ENCODE data around the gene PPP2R2C.

- no peak for TF ChIP-seq CTCF (IDR thresholded peaks at IDR 0.05)
- no peak for TF ChIP-seq POLR2A (IDR thresholded peaks at IDR 0.05)
These were observed 102.3 kb downstream of the PPP2R2C start for GRCh38 chr4:6369924-6370645.

Data from right lobe of liver (tissue), 4 donors.